ES-I3 (cell line): ENCODE data around the gene BRMS1L.
"Not testable (repeated sequence)": the region's sequence is repeated elsewhere in the genome, so short reads cannot be mapped to it uniquely, and the experiment has no call there.

Source experiments
- H3K36me3 ChIP-seq: 2 replicates; pipeline ENCODE4 v1.6.1; 2013; ENCODE audit warnings: mild to moderate bottlenecking, low read length, control low read depth, moderate library complexity; ENCODE audit not compliant: insufficient read depth
- H3K4me1 ChIP-seq: 2 replicates; pipeline ENCODE4 v1.6.1; 2013; ENCODE audit warnings: mild to moderate bottlenecking, control low read depth, low read length; ENCODE audit not compliant: insufficient read depth
- H3K9ac ChIP-seq: 2 replicates; pipeline ENCODE4 v1.6.1; 2013; ENCODE audit warnings: low read depth, mild to moderate bottlenecking, low read length, moderate library complexity
- H3K9me3 ChIP-seq: 2 replicates; pipeline ENCODE4 v1.6.1; 2013; ENCODE audit warnings: mild to moderate bottlenecking, low read length, moderate library complexity; ENCODE audit not compliant: control insufficient read depth, insufficient read depth

Gene BRMS1L

GRCh38 chr14:35826218-35826951 lies at the start of gene BRMS1L:
BRMS1L (plus strand) TSS chr14:35826338; CDS start chr14:35826517, 179 bp downstream.
- H3K4me1 ChIP-seq, result no peaks in the 10 kb centered on the region
- H3K9ac ChIP-seq, result peak within 1 kb of the TSS; percentile 81
- H3K36me3 ChIP-seq, result no peaks in the 10 kb centered on the region
- no peaks in the 10 kb centered on the region for H3K9me3 ChIP-seq

GRCh38 chr14:35776823-35777222 lies 49.3 kb upstream of the BRMS1L start:
- no peaks in the 10 kb centered on the region for H3K4me1 ChIP-seq
- H3K9ac ChIP-seq, result no peak overlapping the region
- H3K9me3 ChIP-seq, result no peaks in the 10 kb centered on the region; the same call in 1 of the 2 replicates
- no peaks in the 10 kb centered on the region for H3K36me3 ChIP-seq

GRCh38 chr14:35777550-35777949 lies 48.6 kb upstream of the BRMS1L start:
- not testable (repeated sequence) for H3K4me1 ChIP-seq, H3K36me3 ChIP-seq, H3K9ac ChIP-seq, H3K9me3 ChIP-seq

GRCh38 chr14:35779368-35779767 lies 46.8 kb upstream of the BRMS1L start:
- Histone ChIP-seq H3K4me1 (no peaks in the 10 kb centered on the region), H3K9me3 (no peaks in the 10 kb centered on the region; the same call in 1 of the 2 replicates), H3K9ac (no peak overlapping the region), H3K36me3 (no peaks in the 10 kb centered on the region)

GRCh38 chr14:35783699-35784098 lies 42.4 kb upstream of the BRMS1L start:
- H3K4me1 ChIP-seq, result no peaks in the 10 kb centered on the region
- H3K9me3 ChIP-seq, result no peaks in the 10 kb centered on the region; the same call in 1 of the 2 replicates
- no peak overlapping the region for H3K9ac ChIP-seq
- H3K36me3 ChIP-seq, result no peaks in the 10 kb centered on the region

- Histone ChIP-seq H3K9me3 (no peaks in the 10 kb centered on the region), H3K36me3 (no peaks in the 10 kb centered on the region), H3K9ac (no peak overlapping the region), H3K4me1 (no peaks in the 10 kb centered on the region)
Measured at GRCh38 chr14:35786856-35787255, 39.3 kb upstream of the BRMS1L start.

- no peaks in the 10 kb centered on the region for H3K9me3 ChIP-seq
- H3K36me3 ChIP-seq, result no peaks in the 10 kb centered on the region
- no peak overlapping the region for H3K9ac ChIP-seq
- no peaks in the 10 kb centered on the region for H3K4me1 ChIP-seq
Measured at GRCh38 chr14:35789651-35790050, 36.5 kb upstream of the BRMS1L start.

GRCh38 chr14:35797796-35798195 lies 28.3 kb upstream of the BRMS1L start:
- H3K9ac ChIP-seq, result no peak overlapping the region
- no peaks in the 10 kb centered on the region for H3K9me3 ChIP-seq
- H3K36me3 ChIP-seq, result no peaks in the 10 kb centered on the region
- no peaks in the 10 kb centered on the region for H3K4me1 ChIP-seq

GRCh38 chr14:35806006-35806907 lies 19.9 kb upstream of the BRMS1L start:
- no peak overlapping the region for H3K9ac ChIP-seq
- 0 out of 2 replicates have a peak, but pooled peaks cover 3% of the 10 kb centered on the region for H3K4me1 ChIP-seq
- no peaks in the 10 kb centered on the region for H3K9me3 ChIP-seq
- H3K36me3 ChIP-seq, result no peaks in the 10 kb centered on the region

- Histone ChIP-seq H3K9ac (no peak overlapping the region), H3K4me1 (0 out of 2 replicates have a peak, but pooled peaks cover 3% of the 10 kb centered on the region), H3K9me3 (no peaks in the 10 kb centered on the region), H3K36me3 (no peaks in the 10 kb centered on the region)
Measured at GRCh38 chr14:35807131-35807961, 18.8 kb upstream of the BRMS1L start.

- H3K9me3 ChIP-seq, result no peaks in the 10 kb centered on the region
- H3K36me3 ChIP-seq, result no peaks in the 10 kb centered on the region
- 0 out of 2 replicates have a peak, but pooled peaks cover 3% of the 10 kb centered on the region for H3K4me1 ChIP-seq
- H3K9ac ChIP-seq, result peak overlapping the region; percentile 80
Measured at GRCh38 chr14:35808076-35808637, 18.0 kb upstream of the BRMS1L start.

- H3K36me3 ChIP-seq, H3K9me3 ChIP-seq, H3K4me1 ChIP-seq: not testable (repeated sequence)
- peak within 1 kb of the TSS; percentile 80 for H3K9ac ChIP-seq
Measured at GRCh38 chr14:35808638-35809563, 17.2 kb upstream of the BRMS1L start, which contains the start of gene RALGAPA1. RALGAPA1 (minus strand) TSS chr14:35809295; CDS start chr14:35808835, 460 bp downstream.

- Histone ChIP-seq H3K4me1 (0 out of 2 replicates have a peak, but pooled peaks cover 3% of the 10 kb centered on the region), H3K36me3 (no peaks in the 10 kb centered on the region), H3K9ac (no peak overlapping the region), H3K9me3 (no peaks in the 10 kb centered on the region)
Measured at GRCh38 chr14:35809597-35809996, 16.5 kb upstream of the BRMS1L start.
